Endodermal cell (in vitro differentiated cells): ENCODE measurements around the gene KRTAP19-6. TPM values are rescaled to one million over a fixed set of nuclear protein-coding genes. Genes with fewer than 3 reads are reported as not detected.

Experiments used
- DNase-seq: peaks from one replicate; pipeline ENCODE4 v3.0.0-alpha.2; 2017
- H3K27ac ChIP-seq: 2 replicates; pipeline ENCODE4 v1.5.1; 2013; ENCODE audit warnings: mild to moderate bottlenecking, low read depth, low read length, moderate library complexity
- H3K27me3 ChIP-seq: 2 replicates; pipeline ENCODE4 v1.6.1; 2013; ENCODE audit warnings: mild to moderate bottlenecking, low read length, moderate library complexity; ENCODE audit not compliant: insufficient read depth, control insufficient read depth, poor library complexity, severe bottlenecking
- H3K36me3 ChIP-seq: 2 replicates; pipeline ENCODE4 v1.7.0; 2013; ENCODE audit warnings: mild to moderate bottlenecking, low read length, moderate library complexity; ENCODE audit not compliant: control insufficient read depth, insufficient read depth
- H3K4me1 ChIP-seq: one replicate; pipeline ENCODE4 v1.7.0; 2013; ENCODE audit warnings: low read length; ENCODE audit not compliant: control insufficient read depth, insufficient read depth
- H3K4me3 ChIP-seq: 2 replicates; pipeline ENCODE4 v1.5.1; 2013; ENCODE audit warnings: mild to moderate bottlenecking, low read length, moderate library complexity
- H3K9ac ChIP-seq: 2 replicates; pipeline ENCODE4 v1.6.1; 2013; ENCODE audit warnings: mild to moderate bottlenecking, low read length, moderate library complexity; ENCODE audit not compliant: poor library complexity, severe bottlenecking; ENCODE audit errors: extremely low read depth
- H3K9me3 ChIP-seq: 2 replicates; pipeline ENCODE4 v1.6.1; 2013; ENCODE audit warnings: mild to moderate bottlenecking, low read length, moderate library complexity; ENCODE audit not compliant: control insufficient read depth
- H3K27ac Mint-ChIP-seq: 2 replicates; pipeline ENCODE4 v1.8.0; 2020; ENCODE audit warnings: mixed read lengths
- H3K27me3 Mint-ChIP-seq: 2 replicates; pipeline ENCODE4 v1.8.0; 2021; ENCODE audit warnings: mild to moderate bottlenecking, mixed read lengths; ENCODE audit not compliant: insufficient read depth
- H3K36me3 Mint-ChIP-seq: 2 replicates; pipeline ENCODE4 v1.8.0; 2020; ENCODE audit warnings: low read depth, mixed read lengths
- H3K4me1 Mint-ChIP-seq: 2 replicates; pipeline ENCODE4 v1.8.0; 2020; ENCODE audit warnings: mixed read lengths
- H3K4me3 Mint-ChIP-seq: 2 replicates; pipeline ENCODE4 v1.8.0; 2020; ENCODE audit warnings: mild to moderate bottlenecking, moderate library complexity, mixed read lengths
- H3K9me3 Mint-ChIP-seq: 2 replicates; pipeline ENCODE4 v1.8.0; 2020; ENCODE audit warnings: mild to moderate bottlenecking, mixed read lengths
- WGBS, 2 experiments: methylation state at CpG; one replicate each; pipeline versions ENCODE4 v1.1.5 to v1.1.7; 2013; ENCODE audit warnings: missing lambda C conversion rate in 2 of 2, mixed read lengths in 1 of 2; ENCODE audit not compliant: insufficient coverage in 1 of 2, insufficient read length in 1 of 2; 5-methylcytosine and 5-hydroxymethylcytosine counted together
- total RNA-seq, 2 donors: library from RNA; stranded (reverse); fragmentation: NEBNext Ultra II Directional in 1 of 2; extraction: Animal tissue kit (Norgen Biotek cat#: 25700) in 1 of 2; gene quantifications; 2 replicates in 1 of 2; 3 replicates in 1 of 2; pipeline ENCODE4 v1.2.1, GENCODE V29; 2021
- TF ChIP-seq, protein P1 (sequence below): fragments of 200-600 bp; sonication (generic); conservative IDR thresholded peaks from 2 replicates; pipeline ENCODE4 v1.5.0; 2021; ENCODE audit warnings: antibody characterized with exemption, mild to moderate bottlenecking

The KRTAP19-6 gene
- total RNA-seq, 2 donors from 2014 or later: not detected

DNA sequence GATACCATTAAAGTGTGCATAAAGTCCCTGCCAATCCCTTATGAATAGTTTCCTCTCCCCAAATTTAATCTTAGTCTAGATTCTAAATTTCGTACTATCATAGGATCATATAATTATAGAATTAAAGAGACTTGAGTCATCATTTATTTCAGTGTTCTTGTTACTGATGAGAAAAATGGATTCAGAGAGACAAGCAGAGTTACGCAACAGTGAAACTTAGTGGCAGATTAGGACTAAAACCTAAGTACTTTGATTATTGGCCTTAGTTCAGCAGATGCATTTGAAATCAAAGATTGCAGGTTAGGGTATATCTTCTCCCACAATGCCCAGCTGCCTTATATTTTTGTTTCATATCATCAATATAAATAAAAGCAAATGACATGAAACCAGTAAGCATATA, 20.3 kb upstream of the KRTAP19-6 start:
- H3K4me3 ChIP-seq: no peak overlapping the region

DNA sequence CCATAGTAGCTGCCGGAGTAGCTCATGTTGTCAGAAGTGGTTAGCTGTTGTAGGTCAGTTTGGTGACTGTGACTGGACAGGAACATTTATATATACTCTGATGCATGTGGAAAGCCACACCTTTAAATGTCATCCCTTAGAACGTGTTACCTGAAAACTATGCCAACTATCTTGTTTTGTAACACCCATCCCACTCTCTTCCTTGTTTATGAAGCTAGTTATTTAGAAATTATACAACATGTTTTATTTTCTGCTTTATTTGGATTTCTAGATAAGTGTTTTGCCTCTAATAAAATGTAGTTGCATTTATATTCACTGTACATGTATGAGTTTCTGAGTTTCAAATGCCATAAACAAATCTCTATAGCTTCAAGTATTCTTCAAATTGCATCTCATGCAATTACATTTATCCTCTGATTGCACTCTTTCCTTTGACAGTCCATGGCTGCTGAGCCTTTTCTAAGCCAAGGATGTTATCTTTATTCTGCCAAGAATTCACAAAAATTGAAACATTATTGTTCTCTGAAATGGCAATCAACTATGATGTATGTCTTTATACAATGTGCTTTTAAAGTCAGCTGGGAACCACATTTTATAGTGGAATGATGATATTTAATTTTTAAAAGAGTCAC, 19.7 kb upstream of the KRTAP19-6 start, which contains the start of gene KRTAP19-7:
Gene KRTAP19-7, minus strand, starts transcription at position 51 of the 632 bp plus-strand sequence. Its CDS starts 25 bp downstream, at position 26.
- no peak for DNase-seq
- Histone ChIP-seq H3K27ac (no peak within 1 kb of the TSS), H3K9me3 (peaks cover 8% of the 10 kb centered on the region), H3K27me3 (no peaks in the 10 kb centered on the region), H3K9ac (no peak within 1 kb of the TSS), H3K4me3 (no peak within 1 kb of the TSS), H3K4me1 (no peaks in the 10 kb centered on the region), H3K36me3 (no peaks in the 10 kb centered on the region)
- H3K4me1 Mint-ChIP-seq: no peaks in the 10 kb centered on the region
- 61 to 100% methylated on average over 1 to 2 of the region's 2 CpGs for WGBS, 2 experiments
- no peaks in the 10 kb centered on the region for H3K36me3 Mint-ChIP-seq
- TF ChIP-seq, protein P1, sequence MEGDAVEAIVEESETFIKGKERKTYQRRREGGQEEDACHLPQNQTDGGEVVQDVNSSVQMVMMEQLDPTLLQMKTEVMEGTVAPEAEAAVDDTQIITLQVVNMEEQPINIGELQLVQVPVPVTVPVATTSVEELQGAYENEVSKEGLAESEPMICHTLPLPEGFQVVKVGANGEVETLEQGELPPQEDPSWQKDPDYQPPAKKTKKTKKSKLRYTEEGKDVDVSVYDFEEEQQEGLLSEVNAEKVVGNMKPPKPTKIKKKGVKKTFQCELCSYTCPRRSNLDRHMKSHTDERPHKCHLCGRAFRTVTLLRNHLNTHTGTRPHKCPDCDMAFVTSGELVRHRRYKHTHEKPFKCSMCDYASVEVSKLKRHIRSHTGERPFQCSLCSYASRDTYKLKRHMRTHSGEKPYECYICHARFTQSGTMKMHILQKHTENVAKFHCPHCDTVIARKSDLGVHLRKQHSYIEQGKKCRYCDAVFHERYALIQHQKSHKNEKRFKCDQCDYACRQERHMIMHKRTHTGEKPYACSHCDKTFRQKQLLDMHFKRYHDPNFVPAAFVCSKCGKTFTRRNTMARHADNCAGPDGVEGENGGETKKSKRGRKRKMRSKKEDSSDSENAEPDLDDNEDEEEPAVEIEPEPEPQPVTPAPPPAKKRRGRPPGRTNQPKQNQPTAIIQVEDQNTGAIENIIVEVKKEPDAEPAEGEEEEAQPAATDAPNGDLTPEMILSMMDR: no peak
- no peak within 1 kb of the TSS for H3K4me3 Mint-ChIP-seq
- H3K27me3 Mint-ChIP-seq: no peaks in the 10 kb centered on the region
- H3K9me3 Mint-ChIP-seq: peaks cover 17% of the 10 kb centered on the region
- no peak within 1 kb of the TSS for H3K27ac Mint-ChIP-seq

More for the DNA sequence above, 20.3 kb upstream of the KRTAP19-6 start:
- 87 to 90% methylated on average over 1 of the region's 2 CpGs for WGBS, 2 experiments
- H3K4me1 ChIP-seq: no peaks in the 10 kb centered on the region
- peaks cover 17% of the 10 kb centered on the region for H3K9me3 Mint-ChIP-seq
- no peak overlapping the region for H3K27ac Mint-ChIP-seq
- no peaks in the 10 kb centered on the region for H3K4me1 Mint-ChIP-seq
- H3K27ac ChIP-seq: no peak overlapping the region
- no peaks in the 10 kb centered on the region for H3K36me3 Mint-ChIP-seq
- H3K9me3 ChIP-seq: peaks cover 8% of the 10 kb centered on the region
- H3K9ac ChIP-seq: no peak overlapping the region
- no peaks in the 10 kb centered on the region for H3K27me3 ChIP-seq
- no peak overlapping the region for H3K4me3 Mint-ChIP-seq
- DNase-seq: no peak
- no peaks in the 10 kb centered on the region for H3K27me3 Mint-ChIP-seq
- no peaks in the 10 kb centered on the region for H3K36me3 ChIP-seq
- TF ChIP-seq, protein P1: no peak

- peaks cover 8% of the 10 kb centered on the region for H3K9me3 ChIP-seq
- 100% methylated on average over 1 of the region's 2 CpGs; no CpG with 5 or more reads in 1 of the 2 experiments for WGBS, 2 experiments
- no peaks in the 10 kb centered on the region for H3K36me3 ChIP-seq
- H3K27ac Mint-ChIP-seq: no peak overlapping the region
- H3K36me3 Mint-ChIP-seq: no peaks in the 10 kb centered on the region
- no peak overlapping the region for H3K27ac ChIP-seq
- no peaks in the 10 kb centered on the region for H3K27me3 Mint-ChIP-seq
- TF ChIP-seq, protein P1: no peak
- no peak overlapping the region for H3K9ac ChIP-seq
- no peaks in the 10 kb centered on the region for H3K27me3 ChIP-seq
- H3K9me3 Mint-ChIP-seq: peaks cover 41% of the 10 kb centered on the region
- no peak overlapping the region for H3K4me3 Mint-ChIP-seq
- no peaks in the 10 kb centered on the region for H3K4me1 ChIP-seq
- no peaks in the 10 kb centered on the region for H3K4me1 Mint-ChIP-seq
- no peak overlapping the region for H3K4me3 ChIP-seq
- DNase-seq: no peak
These were observed 13.4 kb upstream of the KRTAP19-6 start for GRCh38 chr21:30555095-30555494.
